ENCODE data around the gene TMEM187. TPM values are rescaled to one million over a fixed set of nuclear protein-coding genes. Genes with fewer than 3 reads are reported as not detected.

Gene TMEM187
- total RNA-seq, 2 experiments from 2014 or later: 1.4 to 4.5 TPM

DNA sequence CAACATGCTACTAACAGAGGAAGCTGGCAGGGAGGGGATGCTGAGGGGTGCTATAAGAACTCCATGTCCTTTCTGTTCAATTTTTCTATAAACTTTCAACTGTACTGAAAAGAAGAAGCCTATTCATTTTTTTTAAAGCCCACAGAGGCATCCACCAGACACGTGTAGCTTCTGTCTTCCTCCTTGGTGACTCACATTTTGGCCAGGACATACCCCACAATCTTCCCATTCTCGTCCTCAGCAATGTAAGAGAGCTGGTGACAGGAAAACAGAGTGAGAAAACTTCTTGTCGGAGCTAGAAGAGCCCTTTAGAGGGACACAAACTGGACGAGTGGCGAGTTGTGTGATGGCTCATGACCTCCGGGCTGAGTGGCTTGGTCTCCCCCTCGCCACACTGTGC, 38.8 kb upstream of the TMEM187 start:
- Histone ChIP-seq H3K9me2 (ENCODE audit: insufficient read depth, low read length) (no peaks in the 10 kb centered on the region), H3K36me3 (ENCODE audit: insufficient read depth, low read length) (peaks cover 32% of the 10 kb centered on the region), H3K27ac (ENCODE audit: low read depth, low read length, poor library complexity, severe bottlenecking) (peak overlapping the region; percentile 62), H3K4me2 (ENCODE audit: low read length) (peak overlapping the region; percentile 83), H2AFZ (ENCODE audit: low read length) (no peak overlapping the region), H3K79me2 (ENCODE audit: insufficient read depth, low read depth, low read length) (peaks cover 10% of the 10 kb centered on the region; the same call in 1 of the 2 replicates), H3K4me1 (ENCODE audit: insufficient read depth, low read length, poor library complexity, severe bottlenecking) (peaks cover 22% of the 10 kb centered on the region), H3K4me3 (ENCODE audit: low read depth, low read length, poor library complexity, severe bottlenecking) (peak overlapping the region; percentile 87), H4K20me1 (ENCODE audit: insufficient read depth, low read length) (no peaks in the 10 kb centered on the region), H3K9me3 (ENCODE audit: low read length) (no peaks in the 10 kb centered on the region)
- TF ChIP-seq, protein P1, sequence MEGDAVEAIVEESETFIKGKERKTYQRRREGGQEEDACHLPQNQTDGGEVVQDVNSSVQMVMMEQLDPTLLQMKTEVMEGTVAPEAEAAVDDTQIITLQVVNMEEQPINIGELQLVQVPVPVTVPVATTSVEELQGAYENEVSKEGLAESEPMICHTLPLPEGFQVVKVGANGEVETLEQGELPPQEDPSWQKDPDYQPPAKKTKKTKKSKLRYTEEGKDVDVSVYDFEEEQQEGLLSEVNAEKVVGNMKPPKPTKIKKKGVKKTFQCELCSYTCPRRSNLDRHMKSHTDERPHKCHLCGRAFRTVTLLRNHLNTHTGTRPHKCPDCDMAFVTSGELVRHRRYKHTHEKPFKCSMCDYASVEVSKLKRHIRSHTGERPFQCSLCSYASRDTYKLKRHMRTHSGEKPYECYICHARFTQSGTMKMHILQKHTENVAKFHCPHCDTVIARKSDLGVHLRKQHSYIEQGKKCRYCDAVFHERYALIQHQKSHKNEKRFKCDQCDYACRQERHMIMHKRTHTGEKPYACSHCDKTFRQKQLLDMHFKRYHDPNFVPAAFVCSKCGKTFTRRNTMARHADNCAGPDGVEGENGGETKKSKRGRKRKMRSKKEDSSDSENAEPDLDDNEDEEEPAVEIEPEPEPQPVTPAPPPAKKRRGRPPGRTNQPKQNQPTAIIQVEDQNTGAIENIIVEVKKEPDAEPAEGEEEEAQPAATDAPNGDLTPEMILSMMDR (conservative IDR thresholded peaks at IDR 0.05; ENCODE audit: low read length): no peak
- TF ChIP-seq EZH2phosphoT487 (IDR thresholded peaks at IDR 0.05; ENCODE audit: borderline replicate concordance, low read depth, low read length): no peak
- intact Hi-C loops (cut with micrococcal nuclease; ENCODE audit: unreplicated experiment): no loop called here
- POLR2A ChIA-PET: interaction anchor here (1.4 to 2.6 kb wide), 2 partner anchors 9 to 38 kb away, joined by 3 to 13 read pairs; partner anchors contain the start of gene HCFC1
- no peak for DNase-seq (ENCODE audit: low spot score)
- CTCF ChIA-PET (ENCODE audit: unreplicated experiment): interaction anchor here (0.6 kb wide), 1 partner anchor 9 kb away, joined by 3 read pairs; no protein-coding TSS in a partner anchor
- BruUV-seq (replicated peaks): TSS peak; percentile 48

DNA sequence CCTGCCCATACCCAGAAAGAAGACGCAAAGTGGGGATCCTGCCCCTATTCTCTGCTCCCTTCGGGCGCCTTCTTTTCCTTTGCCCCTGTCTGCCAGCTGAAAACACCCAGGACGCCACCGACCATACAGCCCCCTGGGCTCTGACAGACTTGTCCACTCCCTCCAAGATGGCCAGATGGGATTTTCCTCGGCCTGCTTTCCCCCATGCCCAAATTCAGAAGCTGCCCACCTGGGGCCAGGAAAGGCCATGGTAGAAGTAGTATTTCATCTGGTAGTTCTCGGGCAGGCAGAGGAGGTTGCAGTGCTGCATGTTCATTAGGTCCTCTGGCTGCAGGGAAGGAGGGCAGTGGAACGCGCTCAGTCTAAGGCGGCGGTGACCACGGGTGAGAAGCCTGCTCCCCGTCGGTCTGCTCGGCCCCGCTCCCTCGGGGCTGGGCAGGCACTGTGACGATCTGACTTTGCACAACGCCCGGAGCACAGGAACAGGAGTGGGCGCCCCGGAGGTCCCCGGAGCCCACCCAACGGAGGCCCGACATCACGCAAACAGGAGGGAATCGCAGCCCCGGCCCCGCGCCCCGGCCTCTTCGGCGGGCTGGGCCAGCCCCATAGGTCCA, 38.3 kb upstream of the TMEM187 start:
- H3K4me2 ChIP-seq (ENCODE audit: low read length): peak overlapping the region; percentile 83
- peaks cover 5% of the 10 kb centered on the region; the same call in 1 of the 2 replicates for H3K79me2 ChIP-seq (ENCODE audit: insufficient read depth, low read depth, low read length)
- no peak for DNase-seq (ENCODE audit: low spot score)
- intact Hi-C loops (cut with micrococcal nuclease; ENCODE audit: unreplicated experiment): no loop called here
- no TSS peak for BruUV-seq (replicated peaks)
- ChIA-PET CTCF (ENCODE audit: unreplicated experiment) (interaction anchor here (0.6 kb wide), 2 partner anchors 10 to 150 kb away, joined by 3 to 13 read pairs; no protein-coding TSS in a partner anchor), POLR2A (interaction anchor here (0.5 to 2.6 kb wide), 3 partner anchors 9 to 461 kb away, joined by 3 to 13 read pairs (median 3); partner anchors contain the start of gene HCFC1)
- H3K9me3 ChIP-seq (ENCODE audit: low read length): no peaks in the 10 kb centered on the region
- peak overlapping the region; percentile 62 for H3K27ac ChIP-seq (ENCODE audit: low read depth, low read length, poor library complexity, severe bottlenecking)
- H3K4me1 ChIP-seq (ENCODE audit: insufficient read depth, low read length, poor library complexity, severe bottlenecking): peaks cover 17% of the 10 kb centered on the region
- no peaks in the 10 kb centered on the region for H3K9me2 ChIP-seq (ENCODE audit: insufficient read depth, low read length)
- TF ChIP-seq, protein P1 (conservative IDR thresholded peaks at IDR 0.05; ENCODE audit: low read length): no peak
- TF ChIP-seq EZH2phosphoT487 (IDR thresholded peaks at IDR 0.05; ENCODE audit: borderline replicate concordance, low read depth, low read length): no peak
- H3K36me3 ChIP-seq (ENCODE audit: insufficient read depth, low read length): peaks cover 27% of the 10 kb centered on the region
- peak overlapping the region; percentile 87 for H3K4me3 ChIP-seq (ENCODE audit: low read depth, low read length, poor library complexity, severe bottlenecking)
- H4K20me1 ChIP-seq (ENCODE audit: insufficient read depth, low read length): no peaks in the 10 kb centered on the region
- no peak overlapping the region for H2AFZ ChIP-seq (ENCODE audit: low read length)
